GM04503 (cell line): Measurements from ENCODE around the gene ZNF414.
A peak's percentile ranks its signal among the peaks of the same experiment; 100 is the strongest.
"Not testable (repeated sequence)": the region's sequence is repeated elsewhere in the genome, so short reads cannot be mapped to it uniquely, and the experiment has no call there.

Experiments
- DNase-seq: peaks from one replicate; pipeline ENCODE4 v3.0.0-alpha.2; 2012; ENCODE audit warnings: low read depth

Gene ZNF414

GRCh38 chr19:8517551-8518442 is 3.8 kb upstream of the ZNF414 start:
- DNase-seq, result peak; percentile 54

- DNase-seq, result no peak
Measured at GRCh38 chr19:8515317-8515716, 1.4 kb upstream of the ZNF414 start.

GRCh38 chr19:8514505-8515009 is 590 bp upstream of the ZNF414 start:
- DNase-seq, result not testable (repeated sequence)

GRCh38 chr19:8513036-8513686 is 806 bp downstream of the ZNF414 start:
- no peak for DNase-seq

GRCh38 chr19:8512115-8512967 is 1.6 kb downstream of the ZNF414 start:
- DNase-seq, result no peak

- DNase-seq, result no peak
Measured at GRCh38 chr19:8511573-8512101, 2.3 kb downstream of the ZNF414 start.

GRCh38 chr19:8510589-8511115 is 3.3 kb downstream of the ZNF414 start:
- DNase-seq, result no peak

- DNase-seq, result no peak
Measured at GRCh38 chr19:8506402-8506957, 7.5 kb downstream of the ZNF414 start.

GRCh38 chr19:8505680-8506401 is 8.1 kb downstream of the ZNF414 start:
- no peak for DNase-seq

GRCh38 chr19:8504919-8505318 is 9.0 kb downstream of the ZNF414 start:
- no peak for DNase-seq

GRCh38 chr19:8504171-8504570 is 9.8 kb downstream of the ZNF414 start:
- no peak for DNase-seq

- no peak for DNase-seq
Measured at GRCh38 chr19:8503510-8503909, 10.5 kb downstream of the ZNF414 start.

- DNase-seq, result no peak
Measured at GRCh38 chr19:8501981-8502380, 12.0 kb downstream of the ZNF414 start.

- no peak for DNase-seq
Measured at GRCh38 chr19:8501516-8501915, 12.5 kb downstream of the ZNF414 start.

- DNase-seq, result no peak
Measured at GRCh38 chr19:8500158-8500557, 13.8 kb downstream of the ZNF414 start.

- no peak for DNase-seq
Measured at GRCh38 chr19:8499048-8499833, 14.7 kb downstream of the ZNF414 start.

- DNase-seq, result no peak
Measured at GRCh38 chr19:8498295-8498694, 15.7 kb downstream of the ZNF414 start.

- no peak for DNase-seq
Measured at GRCh38 chr19:8494158-8494557, 19.8 kb downstream of the ZNF414 start.

GRCh38 chr19:8491574-8491973 is 22.4 kb downstream of the ZNF414 start:
- DNase-seq, result no peak

- no peak for DNase-seq
Measured at GRCh38 chr19:8490873-8491272, 23.1 kb downstream of the ZNF414 start.
